ENCODE measurements around the gene MEGF11. TPM values are rescaled to one million over a fixed set of nuclear protein-coding genes. Genes with fewer than 3 reads are reported as not detected.

Gene MEGF11
- total and polyA plus RNA-seq, 7 donors = 0.04 to 0.05 TPM; not detected in 5

DNA sequence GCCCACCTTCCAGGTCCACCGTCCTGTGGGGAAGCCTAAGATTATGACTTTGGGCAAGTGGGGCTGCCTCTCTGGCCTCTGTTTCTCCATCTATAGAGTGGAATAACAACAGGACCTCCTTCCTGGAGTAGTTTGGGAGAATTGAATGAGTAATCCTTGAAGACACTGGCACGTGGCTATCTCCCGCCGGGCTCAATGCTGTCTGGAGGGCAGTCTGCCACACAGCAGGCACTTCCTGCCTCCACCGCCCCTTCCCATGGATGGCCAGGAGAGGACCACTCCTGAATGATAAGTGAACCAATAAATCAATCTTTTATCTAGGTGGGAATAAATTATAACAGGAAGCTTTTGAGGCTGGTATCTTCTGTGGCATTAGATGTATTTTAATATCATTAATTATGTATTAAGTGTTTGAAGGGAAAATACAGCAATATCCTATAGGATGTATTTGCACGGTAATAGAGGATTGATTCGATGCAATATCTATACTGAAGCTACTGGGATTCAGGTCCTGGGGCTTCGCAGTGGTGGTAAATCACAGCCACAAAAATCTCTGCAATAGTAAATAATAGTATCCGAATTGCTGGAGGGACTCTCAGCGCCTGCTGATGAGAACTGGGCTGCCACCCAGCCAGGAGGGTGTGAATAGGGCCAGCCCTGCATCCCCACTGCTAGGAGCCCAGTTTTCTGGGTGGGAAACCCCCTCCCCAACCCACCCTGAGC is 15.9 kb downstream of the MEGF11 start:
- no peaks in the 10 kb centered on the region for H3K36me3 ChIP-seq (ENCODE audit: insufficient read depth in 1 of 2, low read depth in 1 of 2)
- no peaks in the 10 kb centered on the region for H3K4me1 ChIP-seq
- DNase-seq = no peak
- H3K4me3 ChIP-seq = no peak overlapping the region
- peaks cover 0 to 11% (median 2%) of the 10 kb centered on the region in 3 donors for H3K27me3 ChIP-seq (ENCODE audit: insufficient read depth in 3 of 3, low read length in 2 of 3)
- no peak for ATAC-seq
- WGBS, 3 donors = 64 to 71% (median 66%) methylated on average over 10 of the region's 10 CpGs
- no peak overlapping the region for H3K27ac ChIP-seq
- intact Hi-C loops (cut with DNase I) = no loop called here
- H3K9me3 ChIP-seq = no peaks in the 10 kb centered on the region
- TF ChIP-seq, protein P1, sequence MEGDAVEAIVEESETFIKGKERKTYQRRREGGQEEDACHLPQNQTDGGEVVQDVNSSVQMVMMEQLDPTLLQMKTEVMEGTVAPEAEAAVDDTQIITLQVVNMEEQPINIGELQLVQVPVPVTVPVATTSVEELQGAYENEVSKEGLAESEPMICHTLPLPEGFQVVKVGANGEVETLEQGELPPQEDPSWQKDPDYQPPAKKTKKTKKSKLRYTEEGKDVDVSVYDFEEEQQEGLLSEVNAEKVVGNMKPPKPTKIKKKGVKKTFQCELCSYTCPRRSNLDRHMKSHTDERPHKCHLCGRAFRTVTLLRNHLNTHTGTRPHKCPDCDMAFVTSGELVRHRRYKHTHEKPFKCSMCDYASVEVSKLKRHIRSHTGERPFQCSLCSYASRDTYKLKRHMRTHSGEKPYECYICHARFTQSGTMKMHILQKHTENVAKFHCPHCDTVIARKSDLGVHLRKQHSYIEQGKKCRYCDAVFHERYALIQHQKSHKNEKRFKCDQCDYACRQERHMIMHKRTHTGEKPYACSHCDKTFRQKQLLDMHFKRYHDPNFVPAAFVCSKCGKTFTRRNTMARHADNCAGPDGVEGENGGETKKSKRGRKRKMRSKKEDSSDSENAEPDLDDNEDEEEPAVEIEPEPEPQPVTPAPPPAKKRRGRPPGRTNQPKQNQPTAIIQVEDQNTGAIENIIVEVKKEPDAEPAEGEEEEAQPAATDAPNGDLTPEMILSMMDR (IDR thresholded peaks at IDR 0.05) = no peak

DNA sequence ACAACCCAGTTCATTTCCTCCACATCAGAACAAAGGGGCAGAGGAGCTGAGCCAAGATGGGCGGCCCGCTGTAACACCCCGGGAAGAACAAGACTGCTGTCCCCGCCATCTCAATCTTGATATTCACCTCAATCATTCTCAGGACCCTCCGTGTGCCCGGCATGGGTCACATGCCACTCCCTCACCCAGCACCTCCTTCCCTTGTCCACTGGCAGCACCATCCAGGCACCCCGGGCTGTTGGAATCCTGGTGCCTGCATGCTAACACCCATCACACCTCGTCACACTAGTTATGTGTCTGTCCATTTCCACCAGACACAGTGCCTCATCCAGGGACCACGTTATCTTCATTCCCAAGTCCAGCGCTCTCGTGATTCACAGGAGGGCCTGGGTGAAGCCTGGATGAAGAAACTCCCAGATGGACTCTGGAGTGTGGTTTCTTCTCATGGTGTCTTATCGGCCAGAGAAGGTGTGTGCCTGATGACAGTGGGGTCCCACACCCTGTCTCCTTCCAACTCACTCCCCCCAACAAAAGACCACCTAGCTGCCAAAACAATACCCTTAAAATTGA is 16.7 kb downstream of the MEGF11 start:
- no peak overlapping the region for H3K27ac ChIP-seq

DNA sequence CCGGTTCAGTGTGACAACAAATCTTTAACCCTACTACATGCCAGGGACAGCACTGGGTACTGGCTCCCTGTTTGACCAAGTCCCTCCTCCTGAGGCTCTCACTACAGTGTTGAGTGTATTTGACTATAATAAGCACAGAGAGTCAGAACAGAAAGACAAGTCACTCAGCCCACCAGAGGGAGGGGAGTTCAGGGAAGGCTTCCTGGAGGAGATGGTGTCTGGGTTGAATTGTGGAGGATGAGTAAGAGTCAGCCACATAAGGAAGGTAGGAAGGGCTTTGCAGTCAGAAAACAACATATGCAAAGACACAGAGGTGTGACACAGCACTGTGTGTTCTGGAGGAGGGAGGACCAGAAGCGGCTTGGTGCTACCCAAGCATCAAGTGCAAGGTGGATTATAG is 17.7 kb downstream of the MEGF11 start:
- H3K27ac ChIP-seq = no peak overlapping the region
- 60 to 81% (median 63%) methylated on average over 2 of the region's 2 CpGs for WGBS, 3 donors
- no peaks in the 10 kb centered on the region for H3K9me3 ChIP-seq
- H3K4me1 ChIP-seq = no peaks in the 10 kb centered on the region
- no peaks in the 10 kb centered on the region for H3K36me3 ChIP-seq (ENCODE audit: insufficient read depth in 1 of 2, low read depth in 1 of 2)
- H3K27me3 ChIP-seq (ENCODE audit: insufficient read depth in 3 of 3, low read length in 2 of 3) = peaks cover 0 to 6% (median 2%) of the 10 kb centered on the region in 3 donors
- DNase-seq (no peak), ATAC-seq (no peak)
- H3K4me3 ChIP-seq = no peak overlapping the region
- TF ChIP-seq, protein P1 (IDR thresholded peaks at IDR 0.05) = no peak
- intact Hi-C loops (cut with DNase I) = no loop called here

More for the DNA sequence above, 16.7 kb downstream of the MEGF11 start:
- Histone ChIP-seq H3K9me3 (no peaks in the 10 kb centered on the region), H3K27me3 (ENCODE audit: insufficient read depth in 3 of 3, low read length in 2 of 3) (peaks cover 0 to 11% (median 2%) of the 10 kb centered on the region in 3 donors), H3K4me1 (no peaks in the 10 kb centered on the region), H3K36me3 (ENCODE audit: insufficient read depth in 1 of 2, low read depth in 1 of 2) (no peaks in the 10 kb centered on the region), H3K4me3 (no peak overlapping the region)
- WGBS, 3 donors = 56 to 62% (median 57%) methylated on average over 12 of the region's 12 CpGs
- intact Hi-C loops (cut with DNase I) = no loop called here
- DNase-seq (no peak), ATAC-seq (no peak)
- TF ChIP-seq, protein P1 (IDR thresholded peaks at IDR 0.05) = no peak

DNA sequence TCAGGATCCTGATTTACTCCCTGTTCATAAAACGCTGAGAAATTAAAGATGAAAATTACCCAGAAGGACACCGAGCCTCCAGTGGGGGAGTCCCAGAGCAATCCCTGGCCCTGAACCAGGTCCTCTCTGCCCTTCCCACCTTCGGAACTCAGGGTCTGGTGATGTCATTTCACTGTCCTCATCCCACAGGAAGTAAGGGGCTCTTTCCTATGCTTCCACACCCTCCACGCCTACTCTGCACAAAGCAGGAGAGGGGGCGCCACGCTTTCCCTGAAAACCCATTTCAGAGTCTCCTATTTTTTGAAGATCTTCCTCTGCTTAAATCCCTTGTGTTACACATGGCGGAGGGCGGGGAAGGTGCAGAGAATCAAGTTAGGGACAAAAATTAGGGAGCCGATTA is 18.8 kb downstream of the MEGF11 start:
- WGBS, 3 donors = 59 to 65% (median 61%) methylated on average over 9 of the region's 9 CpGs
- Histone ChIP-seq H3K4me1 (no peaks in the 10 kb centered on the region), H3K9me3 (no peaks in the 10 kb centered on the region), H3K4me3 (no peak overlapping the region), H3K27ac (no peak overlapping the region), H3K36me3 (ENCODE audit: insufficient read depth in 1 of 2, low read depth in 1 of 2) (no peaks in the 10 kb centered on the region), H3K27me3 (ENCODE audit: insufficient read depth in 3 of 3, low read length in 2 of 3) (peaks cover 0 to 6% (median 2%) of the 10 kb centered on the region in 3 donors)
- no peak for DNase-seq
- TF ChIP-seq, protein P1 (IDR thresholded peaks at IDR 0.05) = no peak
- no peak for ATAC-seq
- intact Hi-C loops (cut with DNase I) = no loop called here
